ENCODE data around the gene MRPL57.

DNA sequence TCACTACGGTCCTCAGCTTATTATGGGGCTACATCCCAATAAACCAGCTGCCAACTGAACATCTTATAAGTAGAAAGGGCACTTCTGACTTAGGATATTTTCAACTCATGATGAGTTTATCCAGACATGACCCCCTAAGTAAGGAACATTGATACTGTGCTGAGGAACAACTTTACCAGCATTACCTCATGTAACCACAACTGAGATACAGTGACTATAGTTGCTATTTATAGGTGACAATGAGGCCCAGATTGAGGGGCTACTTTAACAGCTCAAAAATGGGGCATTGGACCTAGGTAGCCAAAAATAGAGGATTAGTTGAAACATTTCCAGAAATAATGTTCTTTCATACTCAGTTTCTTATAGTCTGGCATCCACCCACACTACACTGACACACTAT, 26.9 kb upstream of the MRPL57 start:
- TF ChIP-seq POLR2A (IDR thresholded peaks at IDR 0.05; ENCODE audit: borderline replicate concordance, extremely low read depth, insufficient read depth, insufficient read length) = no peak
- TF ChIP-seq, protein P1, sequence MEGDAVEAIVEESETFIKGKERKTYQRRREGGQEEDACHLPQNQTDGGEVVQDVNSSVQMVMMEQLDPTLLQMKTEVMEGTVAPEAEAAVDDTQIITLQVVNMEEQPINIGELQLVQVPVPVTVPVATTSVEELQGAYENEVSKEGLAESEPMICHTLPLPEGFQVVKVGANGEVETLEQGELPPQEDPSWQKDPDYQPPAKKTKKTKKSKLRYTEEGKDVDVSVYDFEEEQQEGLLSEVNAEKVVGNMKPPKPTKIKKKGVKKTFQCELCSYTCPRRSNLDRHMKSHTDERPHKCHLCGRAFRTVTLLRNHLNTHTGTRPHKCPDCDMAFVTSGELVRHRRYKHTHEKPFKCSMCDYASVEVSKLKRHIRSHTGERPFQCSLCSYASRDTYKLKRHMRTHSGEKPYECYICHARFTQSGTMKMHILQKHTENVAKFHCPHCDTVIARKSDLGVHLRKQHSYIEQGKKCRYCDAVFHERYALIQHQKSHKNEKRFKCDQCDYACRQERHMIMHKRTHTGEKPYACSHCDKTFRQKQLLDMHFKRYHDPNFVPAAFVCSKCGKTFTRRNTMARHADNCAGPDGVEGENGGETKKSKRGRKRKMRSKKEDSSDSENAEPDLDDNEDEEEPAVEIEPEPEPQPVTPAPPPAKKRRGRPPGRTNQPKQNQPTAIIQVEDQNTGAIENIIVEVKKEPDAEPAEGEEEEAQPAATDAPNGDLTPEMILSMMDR (IDR thresholded peaks at IDR 0.05 in 2 of 3, conservative IDR thresholded peaks at IDR 0.05 in 1 of 3; ENCODE audit: borderline replicate concordance in 1 of 3, insufficient read depth in 1 of 3, low read depth in 2 of 3, low read length in 2 of 3) = no peak
